Measurements from ENCODE around the gene POLD2.

Gene POLD2

DNA sequence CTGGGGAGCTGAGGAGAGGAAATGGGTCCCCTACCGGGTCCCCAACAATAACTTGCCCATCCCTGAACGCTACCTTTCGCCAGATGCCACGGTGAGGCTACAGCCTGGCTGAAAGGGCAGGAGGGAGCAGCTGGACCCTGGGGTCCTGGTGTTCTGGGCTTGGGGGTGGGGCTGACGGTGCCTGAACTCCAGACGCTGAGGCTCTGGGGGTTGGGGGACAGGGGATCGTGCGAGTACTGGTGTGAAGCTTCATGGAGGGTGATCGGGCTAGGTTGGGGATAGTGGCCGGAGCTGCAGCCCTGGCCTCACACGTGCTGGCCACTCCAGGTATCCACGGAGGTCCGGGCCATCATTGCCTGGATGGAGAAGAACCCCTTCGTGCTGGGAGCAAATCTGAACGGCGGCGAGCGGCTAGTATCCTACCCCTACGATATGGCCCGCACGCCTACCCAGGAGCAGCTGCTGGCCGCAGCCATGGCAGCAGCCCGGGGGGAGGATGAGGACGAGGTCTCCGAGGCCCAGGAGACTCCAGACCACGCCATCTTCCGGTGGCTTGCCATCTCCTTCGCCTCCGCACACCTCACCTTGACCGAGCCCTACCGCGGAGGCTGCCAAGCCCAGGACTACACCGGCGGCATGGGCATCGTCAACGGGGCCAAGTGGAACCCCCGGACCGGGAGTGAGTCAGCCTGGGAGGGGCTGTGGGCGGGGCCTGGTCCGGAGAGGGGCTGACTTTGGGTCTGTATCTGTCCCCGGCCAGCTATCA lies 10.9 kb downstream of the POLD2 start:
- DNase-seq, result no peak

DNA sequence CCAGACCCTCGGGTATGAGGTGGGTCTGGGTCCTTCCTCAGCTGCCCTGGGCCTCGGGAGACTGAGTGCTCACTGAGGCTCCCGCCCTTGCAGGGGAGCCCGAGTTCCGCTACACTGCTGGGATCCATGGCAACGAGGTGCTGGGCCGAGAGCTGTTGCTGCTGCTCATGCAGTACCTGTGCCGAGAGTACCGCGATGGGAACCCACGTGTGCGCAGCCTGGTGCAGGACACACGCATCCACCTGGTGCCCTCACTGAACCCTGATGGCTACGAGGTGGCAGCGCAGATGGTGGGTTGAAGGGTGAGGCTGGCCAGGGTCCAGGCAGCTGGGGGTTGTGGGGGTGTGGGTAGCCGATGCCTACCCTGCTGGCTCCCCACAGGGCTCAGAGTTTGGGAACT lies 11.6 kb downstream of the POLD2 start:
- DNase-seq, result no peak

DNA sequence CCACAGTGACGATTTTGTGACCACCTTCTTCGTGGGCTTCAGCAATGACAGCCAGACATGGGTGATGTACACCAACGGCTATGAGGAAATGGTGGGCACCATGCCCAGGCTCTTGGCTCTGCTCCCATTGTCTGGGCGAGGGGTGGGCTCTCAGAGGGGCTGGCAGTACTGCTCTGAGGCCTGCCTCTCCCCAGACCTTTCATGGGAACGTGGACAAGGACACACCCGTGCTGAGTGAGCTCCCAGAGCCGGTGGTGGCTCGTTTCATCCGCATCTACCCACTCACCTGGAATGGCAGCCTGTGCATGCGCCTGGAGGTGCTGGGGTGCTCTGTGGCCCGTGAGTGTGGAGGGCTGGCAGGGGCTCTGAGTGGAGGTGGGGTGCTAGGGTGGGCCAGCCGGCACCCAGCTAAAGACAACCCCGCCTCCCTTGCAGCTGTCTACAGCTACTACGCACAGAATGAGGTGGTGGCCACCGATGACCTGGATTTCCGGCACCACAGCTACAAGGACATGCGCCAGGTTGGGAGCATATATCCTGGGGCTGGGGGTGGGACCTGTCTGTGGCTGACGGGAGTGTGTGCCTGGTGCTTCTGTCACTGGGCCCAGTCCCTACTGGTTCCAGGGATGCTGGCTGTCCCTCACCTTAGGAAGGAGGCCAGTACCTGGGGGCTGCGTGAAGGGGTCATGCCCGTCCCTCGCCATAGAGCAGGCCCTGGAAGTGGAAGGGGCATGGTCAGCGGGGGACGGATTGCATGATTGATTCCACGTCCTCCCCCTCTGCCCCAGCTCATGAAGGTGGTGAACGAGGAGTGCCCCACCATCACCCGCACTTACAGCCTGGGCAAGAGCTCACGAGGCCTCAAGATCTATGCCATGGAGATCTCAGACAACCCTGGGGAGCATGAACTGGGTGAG lies 12.4 kb downstream of the POLD2 start:
- DNase-seq, result no peak

- no peak for DNase-seq
Measured at GRCh38 chr7:44109991-44110390, 13.4 kb downstream of the POLD2 start.

- DNase-seq, result no peak
Measured at GRCh38 chr7:44108768-44109750, 14.3 kb downstream of the POLD2 start.

DNA sequence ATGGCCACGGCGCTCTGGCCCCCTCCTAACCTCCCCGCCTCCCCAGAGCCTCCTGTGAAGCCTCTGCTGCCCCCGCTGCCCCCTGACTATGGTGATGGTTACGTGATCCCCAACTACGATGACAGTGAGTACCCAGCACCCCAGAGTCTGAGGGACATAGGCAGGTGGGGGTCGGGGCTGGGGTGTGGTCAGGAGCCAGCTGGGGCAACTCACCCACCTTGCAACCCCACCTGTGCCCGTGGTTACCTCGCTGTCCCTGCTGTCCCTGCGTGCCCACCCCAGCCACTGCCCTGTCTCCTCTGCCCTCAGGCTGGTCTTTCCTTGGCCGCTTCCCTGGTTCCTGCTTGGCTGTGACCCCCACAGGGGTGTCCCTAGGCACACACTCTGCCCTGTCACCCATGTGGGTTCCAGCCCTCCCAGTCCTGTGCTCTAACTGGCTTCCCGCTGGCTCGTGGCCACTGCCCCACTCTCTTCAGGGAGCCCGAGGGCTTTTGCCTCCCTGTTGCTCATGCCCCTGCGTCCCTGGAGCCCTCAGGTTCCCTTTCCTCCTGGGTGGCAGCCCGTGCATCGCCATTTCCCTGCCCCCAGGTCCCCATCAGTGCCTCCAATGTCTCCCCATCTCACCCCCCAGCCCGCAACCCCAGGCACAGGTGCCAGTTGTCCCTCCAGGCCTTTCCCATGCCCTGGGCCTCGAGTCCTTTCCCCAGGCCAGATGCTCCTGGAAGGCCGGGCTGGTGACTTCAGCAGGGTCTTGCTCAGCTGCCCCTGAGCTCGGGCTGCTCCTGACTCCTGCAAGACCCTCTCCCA lies 15.2 kb downstream of the POLD2 start:
- DNase-seq, result no peak

DNA sequence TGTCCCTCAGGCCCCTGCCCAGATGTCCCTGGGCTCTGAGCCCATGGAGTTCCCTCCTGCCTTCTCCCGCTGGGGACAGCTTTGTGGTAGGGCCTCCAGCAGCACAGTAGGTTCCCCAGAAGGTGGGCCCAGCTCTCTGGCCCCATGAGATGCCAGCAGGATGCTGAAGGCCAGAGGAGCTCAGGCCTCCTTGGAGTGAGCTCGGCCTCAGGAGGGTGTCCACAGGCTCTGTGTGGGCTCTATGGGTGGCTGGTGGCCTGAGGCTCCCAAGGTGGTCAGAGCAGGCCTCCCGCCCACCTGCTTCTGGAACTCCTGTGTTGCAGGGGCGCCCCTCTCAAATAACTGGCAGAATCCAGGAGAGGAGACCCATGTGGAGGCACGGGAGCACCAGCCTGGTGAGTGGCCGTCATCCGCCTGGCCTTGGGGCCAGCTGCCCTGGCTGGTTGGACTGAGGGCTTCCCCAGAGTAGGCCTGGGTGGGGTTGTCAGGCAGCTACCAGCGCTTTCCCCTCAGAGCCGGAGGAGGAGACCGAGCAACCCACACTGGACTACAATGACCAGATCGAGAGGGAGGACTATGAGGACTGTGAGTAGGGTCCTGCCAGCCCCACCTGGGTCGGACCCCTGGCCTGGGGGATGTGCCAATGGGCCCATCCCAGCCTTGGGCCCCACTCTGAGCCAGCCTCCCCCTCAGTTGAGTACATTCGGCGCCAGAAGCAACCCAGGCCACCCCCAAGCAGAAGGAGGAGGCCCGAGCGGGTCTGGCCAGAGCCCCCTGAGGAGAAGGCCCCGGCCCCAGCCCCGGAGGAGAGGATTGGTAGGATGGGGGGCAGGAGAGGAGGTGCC lies 16.0 kb downstream of the POLD2 start:
- no peak for DNase-seq

- no peak for DNase-seq
Measured at GRCh38 chr7:44106311-44107065, 16.9 kb downstream of the POLD2 start.

DNA sequence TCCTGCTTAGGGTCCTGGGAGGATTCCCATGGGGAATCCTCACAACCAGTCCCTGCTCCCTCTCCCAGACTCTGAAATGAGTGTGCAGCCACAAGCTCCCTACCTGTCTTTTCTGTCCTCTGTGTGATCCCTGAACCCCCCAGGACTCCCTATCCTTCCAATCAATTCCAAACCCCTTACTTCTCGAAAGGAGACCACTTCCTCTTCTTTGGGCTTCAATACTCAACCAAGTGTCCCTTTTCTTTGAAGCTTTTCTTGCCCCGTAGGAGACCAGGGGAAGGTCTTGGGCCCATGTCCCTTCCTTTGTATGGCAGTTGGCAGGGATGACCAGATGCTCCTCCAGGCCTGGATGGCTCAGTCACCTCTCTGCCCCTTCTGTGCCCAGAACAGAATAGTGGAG lies 17.5 kb downstream of the POLD2 start:
- DNase-seq, result no peak

- DNase-seq, result no peak
Measured at GRCh38 chr7:44104860-44105771, 18.2 kb downstream of the POLD2 start.

DNA sequence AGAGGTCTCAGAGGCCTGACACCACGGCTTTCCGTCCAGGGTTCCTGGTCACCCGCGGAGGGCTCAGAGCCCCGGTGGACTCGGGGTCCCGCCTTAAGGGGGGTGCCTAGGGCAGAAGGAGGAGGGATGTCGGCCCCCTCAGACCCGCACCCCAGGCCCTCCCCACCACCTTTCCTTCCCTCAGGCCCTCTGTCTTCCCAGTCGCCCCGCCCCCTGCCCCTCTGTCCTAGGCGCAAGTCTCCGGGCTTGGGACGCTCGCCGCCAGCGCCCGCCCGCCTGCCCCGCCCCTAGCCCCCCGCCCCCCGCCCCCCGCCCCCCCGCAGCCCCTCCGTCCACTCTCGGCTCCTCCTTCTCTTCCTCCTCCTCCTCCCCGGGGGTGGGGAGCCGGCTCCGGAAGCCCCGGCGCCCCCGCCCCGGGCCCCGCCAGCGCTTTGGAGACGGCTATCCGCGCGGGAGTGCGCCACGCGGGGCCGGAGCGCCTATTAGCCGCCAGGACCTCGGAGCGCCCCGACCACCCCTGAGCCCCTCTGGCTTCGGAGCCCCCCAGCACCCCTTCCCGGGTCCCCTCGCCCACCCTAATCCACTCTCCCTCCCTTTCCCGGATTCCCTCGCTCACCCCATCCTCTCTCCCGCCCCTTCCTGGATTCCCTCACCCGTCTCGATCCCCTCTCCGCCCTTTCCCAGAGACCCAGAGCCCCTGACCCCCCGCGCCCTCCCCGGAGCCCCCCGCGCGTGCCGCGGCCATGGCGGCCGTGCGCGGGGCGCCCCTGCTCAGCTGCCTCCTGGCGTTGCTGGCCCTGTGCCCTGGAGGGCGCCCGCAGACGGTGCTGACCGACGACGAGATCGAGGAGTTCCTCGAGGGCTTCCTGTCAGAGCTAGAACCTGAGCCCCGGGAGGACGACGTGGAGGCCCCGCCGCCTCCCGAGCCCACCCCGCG lies 19.2 kb downstream of the POLD2 start, which contains the start of gene AEBP1:
TSS of gene AEBP1 (plus strand) at position 423 of the 937 bp plus-strand sequence. CDS start at position 744, 321 bp downstream.
- no peak for DNase-seq

DNA sequence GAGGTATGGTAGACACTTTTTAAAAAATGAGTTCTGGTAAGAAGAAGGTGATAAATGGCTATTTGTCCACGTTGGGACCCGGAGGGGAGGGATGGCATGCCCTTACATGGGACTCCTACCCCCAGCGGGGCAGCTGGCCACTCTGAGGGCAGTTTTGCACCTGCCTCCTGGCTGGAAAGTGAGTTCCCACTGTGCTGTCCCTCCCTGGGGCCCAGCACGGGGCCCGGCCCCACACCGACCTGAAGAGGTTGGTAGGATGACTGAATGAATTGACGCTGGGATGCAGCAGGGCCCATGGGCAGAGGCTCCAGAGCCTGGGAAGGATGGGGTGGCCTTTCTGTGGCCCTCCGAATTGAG lies 19.8 kb downstream of the POLD2 start:
- DNase-seq, result no peak

GRCh38 chr7:44102846-44103565 lies 20.3 kb downstream of the POLD2 start:
- no peak for DNase-seq

GRCh38 chr7:44101966-44102845 lies 21.1 kb downstream of the POLD2 start:
- no peak for DNase-seq

DNA sequence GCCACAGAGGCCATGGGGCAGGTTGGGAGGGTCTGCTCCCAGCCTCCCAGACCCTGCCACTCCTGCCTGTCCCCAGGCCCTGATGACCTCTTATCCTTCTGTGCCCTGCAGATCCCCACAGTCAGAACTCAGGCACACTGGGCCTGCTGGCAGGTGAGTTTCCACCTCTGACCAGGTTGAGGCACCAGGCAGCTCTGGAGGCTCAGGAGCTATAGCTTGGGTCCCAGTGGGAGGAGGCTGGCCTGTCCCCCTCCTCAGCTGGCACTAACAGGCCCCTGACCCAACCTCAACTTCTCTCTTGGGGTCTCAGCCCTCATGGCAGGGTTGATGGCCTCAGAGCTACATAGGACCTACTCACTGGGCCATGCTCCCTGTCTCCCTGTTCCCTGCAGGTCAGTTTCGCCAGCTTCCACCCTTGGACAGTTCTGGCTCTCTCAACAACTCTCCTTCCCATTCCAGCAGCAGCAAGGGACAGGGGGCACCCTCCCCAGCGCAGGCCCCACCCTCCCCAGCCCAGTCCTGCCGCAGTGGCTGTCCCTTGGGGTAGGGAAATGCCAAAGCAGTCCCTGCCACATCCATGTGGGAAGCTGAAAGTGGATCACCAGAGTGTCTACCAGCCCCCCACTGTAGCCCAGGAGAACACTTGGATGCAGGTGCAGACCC lies 21.9 kb downstream of the POLD2 start:
- no peak for DNase-seq
